HUES6 (cell line): ENCODE data around the gene TMEM121.

Source experiments
- H3K27ac ChIP-seq: 2 replicates; pipeline ENCODE4 v1.7.0; 2013; ENCODE audit warnings: low read depth, mild to moderate bottlenecking, low read length, inconsistent platforms
- H3K27me3 ChIP-seq: 2 replicates; pipeline ENCODE4 v1.6.1; 2013; ENCODE audit warnings: low read length; ENCODE audit not compliant: control insufficient read depth, insufficient read depth
- H3K36me3 ChIP-seq: 2 replicates; pipeline ENCODE4 v1.6.1; 2013; ENCODE audit warnings: low read length; ENCODE audit not compliant: control insufficient read depth, insufficient read depth
- H3K4me1 ChIP-seq: 2 replicates; pipeline ENCODE4 v1.6.1; 2013; ENCODE audit warnings: low read length; ENCODE audit not compliant: control insufficient read depth, insufficient read depth
- H3K4me3 ChIP-seq: 2 replicates; pipeline ENCODE4 v1.5.1; 2013; ENCODE audit warnings: low read depth, low read length
- H3K9ac ChIP-seq: one replicate; pipeline ENCODE4 v1.6.1; 2013; ENCODE audit warnings: mild to moderate bottlenecking, low read length
- H3K9me3 ChIP-seq: 2 replicates; pipeline ENCODE4 v1.6.1; 2013; ENCODE audit warnings: low read depth, low read length; ENCODE audit not compliant: control insufficient read depth, insufficient read depth

The TMEM121 gene

DNA sequence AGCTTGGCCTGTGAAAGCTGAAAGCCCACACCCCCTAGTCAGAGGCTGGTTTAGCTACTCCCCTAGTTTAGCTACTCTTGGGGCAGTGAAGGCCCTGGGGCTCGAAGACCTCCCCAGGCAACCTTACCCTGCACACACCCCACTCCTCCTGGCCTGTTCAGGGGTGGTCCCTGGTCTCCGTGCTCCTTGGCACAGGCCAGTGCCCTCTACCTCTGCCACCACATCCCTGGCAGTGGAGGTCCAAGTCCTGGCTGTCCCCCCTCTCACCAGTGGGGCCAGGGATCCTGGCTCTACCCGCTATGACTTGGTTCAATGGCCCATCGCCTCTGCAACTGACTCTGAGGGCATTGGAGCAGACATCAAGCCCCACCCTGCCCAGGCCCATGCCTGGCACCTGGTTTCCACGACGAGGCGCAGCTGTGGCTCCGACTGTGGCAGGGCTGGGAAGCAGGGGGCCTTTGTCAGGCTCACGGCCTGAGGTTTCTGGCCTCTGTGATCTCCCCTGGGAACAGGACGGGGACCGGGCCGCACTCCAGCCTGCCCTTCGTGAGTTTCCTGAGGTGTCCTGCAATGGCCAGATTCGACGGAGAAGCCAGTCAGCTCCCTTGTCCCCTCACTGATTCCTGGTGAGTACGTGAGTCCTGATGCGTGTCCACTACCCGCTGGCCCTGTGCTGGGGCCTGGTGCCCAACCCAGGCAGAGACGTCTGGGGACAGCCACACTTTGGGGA lies 5.7 kb downstream of the TMEM121 start:
- H3K9me3 ChIP-seq = peaks cover 21% of the 10 kb centered on the region; the same call in 1 of the 2 replicates
- no peaks in the 10 kb centered on the region for H3K4me1 ChIP-seq
- no peaks in the 10 kb centered on the region for H3K36me3 ChIP-seq
- no peak overlapping the region for H3K9ac ChIP-seq
- H3K27me3 ChIP-seq = peaks cover 22% of the 10 kb centered on the region
- H3K27ac ChIP-seq = no peak overlapping the region
- no peak overlapping the region for H3K4me3 ChIP-seq

DNA sequence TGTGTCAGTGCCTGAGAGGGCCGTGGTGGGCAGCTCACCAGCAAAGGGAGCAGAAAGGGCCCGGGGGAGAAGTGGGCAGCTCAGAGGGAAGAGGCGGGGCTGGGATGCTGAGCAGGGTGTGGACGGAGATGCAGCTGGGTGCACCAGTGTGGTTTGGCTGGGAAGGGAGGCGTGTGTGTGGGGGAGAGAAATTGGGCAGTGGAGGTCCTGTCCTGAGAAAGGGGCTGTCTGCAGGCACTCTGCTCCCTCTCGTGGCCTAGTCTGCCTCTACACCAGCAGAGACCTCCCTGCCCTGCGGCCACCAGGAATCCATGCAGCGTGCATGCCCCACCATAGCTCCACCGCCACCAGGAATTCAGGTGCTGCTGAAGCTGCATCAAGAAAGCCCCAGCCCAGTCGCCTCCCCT lies 6.4 kb downstream of the TMEM121 start:
- Histone ChIP-seq H3K4me1 (no peaks in the 10 kb centered on the region), H3K4me3 (no peak overlapping the region), H3K9me3 (peaks cover 24% of the 10 kb centered on the region; the same call in 1 of the 2 replicates), H3K9ac (no peak overlapping the region), H3K36me3 (no peaks in the 10 kb centered on the region), H3K27me3 (peaks cover 15% of the 10 kb centered on the region), H3K27ac (no peak overlapping the region)

DNA sequence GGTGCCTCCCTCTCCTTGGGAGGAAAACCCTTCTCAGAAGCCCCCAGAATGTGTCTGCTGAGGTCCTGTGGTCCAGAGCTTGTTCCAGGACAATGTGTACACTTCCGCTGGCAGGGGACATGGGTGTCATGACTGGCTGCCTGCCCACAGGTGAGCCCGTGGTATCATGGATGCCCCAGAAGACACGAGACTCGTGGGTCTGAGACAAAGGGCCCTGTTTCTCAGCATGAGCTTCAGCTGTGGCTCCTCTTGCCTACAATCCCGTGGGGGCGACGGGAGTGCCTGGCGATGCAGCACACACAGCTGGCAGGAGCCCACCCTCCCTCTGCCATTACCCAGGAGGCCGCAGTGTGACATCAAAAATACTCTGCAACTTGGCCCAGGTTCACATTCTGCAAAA lies 7.0 kb downstream of the TMEM121 start:
- Histone ChIP-seq H3K4me1 (no peaks in the 10 kb centered on the region), H3K9ac (no peak overlapping the region), H3K27ac (no peak overlapping the region), H3K27me3 (peaks cover 14% of the 10 kb centered on the region), H3K36me3 (no peaks in the 10 kb centered on the region), H3K4me3 (no peak overlapping the region), H3K9me3 (peaks cover 27% of the 10 kb centered on the region; the same call in 1 of the 2 replicates)

DNA sequence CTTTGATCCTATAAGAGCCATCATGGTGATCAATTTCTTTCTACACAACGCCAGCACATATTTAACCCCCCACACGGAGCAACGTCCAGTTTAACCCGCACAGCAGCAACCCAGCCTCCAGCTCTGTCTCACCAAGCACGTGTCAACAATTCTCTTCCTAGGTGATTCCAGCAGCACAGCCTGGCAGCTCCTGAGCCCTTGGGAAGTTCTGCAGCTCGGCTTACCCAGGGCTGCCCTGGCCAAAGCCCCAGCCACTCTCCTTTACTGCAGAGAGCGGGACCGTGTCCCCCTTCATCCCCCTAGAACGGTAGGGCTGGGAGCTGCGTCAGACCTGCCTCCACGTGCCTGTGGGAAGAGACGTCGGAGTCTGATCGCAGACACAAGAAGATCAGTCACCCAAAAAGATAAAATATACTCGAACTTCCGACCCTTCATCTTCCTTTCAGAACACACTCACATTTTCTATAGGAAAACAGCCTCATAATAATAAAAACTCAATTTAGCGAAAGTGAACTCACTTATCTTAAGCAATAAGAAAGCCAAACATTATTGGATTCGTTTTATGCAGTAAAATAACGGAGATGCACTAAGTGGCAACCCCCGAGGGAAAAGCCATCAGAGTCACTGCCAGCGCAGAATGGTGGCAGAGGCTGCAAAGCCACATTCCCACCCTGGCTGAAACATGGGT lies 7.6 kb downstream of the TMEM121 start:
- H3K36me3 ChIP-seq = no peaks in the 10 kb centered on the region
- H3K4me3 ChIP-seq = no peak overlapping the region
- peaks cover 29% of the 10 kb centered on the region; the same call in 1 of the 2 replicates for H3K9me3 ChIP-seq
- H3K27me3 ChIP-seq = peaks cover 11% of the 10 kb centered on the region
- H3K9ac ChIP-seq = no peak overlapping the region
- H3K27ac ChIP-seq = no peak overlapping the region
- no peaks in the 10 kb centered on the region for H3K4me1 ChIP-seq

DNA sequence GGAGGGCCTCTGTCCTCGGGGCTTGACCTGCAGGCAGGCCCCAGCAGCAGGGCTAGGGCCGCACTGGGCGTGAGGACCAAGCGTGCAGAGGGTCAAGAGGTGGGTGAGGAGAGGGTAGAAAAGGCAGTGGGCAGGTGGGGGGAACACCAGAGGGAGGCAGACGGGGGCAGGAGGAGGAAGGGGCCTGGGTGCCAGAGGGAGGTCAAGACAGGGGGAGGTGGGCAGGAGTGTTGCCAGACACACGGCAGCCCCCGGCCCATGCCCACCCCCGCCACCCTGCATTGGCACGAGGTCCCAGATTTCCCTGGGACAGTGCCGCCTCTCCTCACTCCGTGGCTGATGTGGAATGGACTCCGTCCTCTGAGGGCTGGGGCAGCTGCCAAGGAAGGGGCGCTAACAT lies 8.2 kb downstream of the TMEM121 start:
- no peak overlapping the region for H3K27ac ChIP-seq
- H3K36me3 ChIP-seq = no peaks in the 10 kb centered on the region
- H3K9ac ChIP-seq = no peak overlapping the region
- H3K27me3 ChIP-seq = peaks cover 6% of the 10 kb centered on the region; the same call in 1 of the 2 replicates
- H3K4me1 ChIP-seq = no peaks in the 10 kb centered on the region
- no peak overlapping the region for H3K4me3 ChIP-seq
- peaks cover 27% of the 10 kb centered on the region; the same call in 1 of the 2 replicates for H3K9me3 ChIP-seq

DNA sequence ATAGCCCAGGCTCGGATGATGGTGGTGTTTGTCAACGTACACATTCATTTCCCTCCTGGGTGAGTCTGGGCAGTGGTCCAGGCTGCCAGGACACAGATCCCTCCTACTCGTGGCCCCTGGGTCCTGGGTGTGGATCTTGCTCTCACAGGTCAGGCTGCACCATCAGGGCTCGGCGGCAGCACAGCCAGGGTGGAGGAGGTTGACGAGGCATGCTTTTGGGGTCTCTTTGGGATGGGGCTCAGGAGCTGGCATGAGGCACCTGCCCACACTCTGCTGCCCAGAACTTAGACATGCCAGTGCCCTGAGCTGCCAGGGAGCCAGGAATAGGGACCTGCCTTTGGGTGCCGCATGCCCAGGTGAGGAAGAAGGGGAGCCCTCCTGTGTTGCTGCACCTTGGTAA lies 9.7 kb downstream of the TMEM121 start:
- Histone ChIP-seq H3K4me1 (no peaks in the 10 kb centered on the region), H3K9me3 (peaks cover 28% of the 10 kb centered on the region; the same call in 1 of the 2 replicates), H3K9ac (no peak overlapping the region), H3K27ac (no peak overlapping the region), H3K4me3 (no peak overlapping the region), H3K27me3 (peaks cover 6% of the 10 kb centered on the region; the same call in 1 of the 2 replicates), H3K36me3 (no peaks in the 10 kb centered on the region)

DNA sequence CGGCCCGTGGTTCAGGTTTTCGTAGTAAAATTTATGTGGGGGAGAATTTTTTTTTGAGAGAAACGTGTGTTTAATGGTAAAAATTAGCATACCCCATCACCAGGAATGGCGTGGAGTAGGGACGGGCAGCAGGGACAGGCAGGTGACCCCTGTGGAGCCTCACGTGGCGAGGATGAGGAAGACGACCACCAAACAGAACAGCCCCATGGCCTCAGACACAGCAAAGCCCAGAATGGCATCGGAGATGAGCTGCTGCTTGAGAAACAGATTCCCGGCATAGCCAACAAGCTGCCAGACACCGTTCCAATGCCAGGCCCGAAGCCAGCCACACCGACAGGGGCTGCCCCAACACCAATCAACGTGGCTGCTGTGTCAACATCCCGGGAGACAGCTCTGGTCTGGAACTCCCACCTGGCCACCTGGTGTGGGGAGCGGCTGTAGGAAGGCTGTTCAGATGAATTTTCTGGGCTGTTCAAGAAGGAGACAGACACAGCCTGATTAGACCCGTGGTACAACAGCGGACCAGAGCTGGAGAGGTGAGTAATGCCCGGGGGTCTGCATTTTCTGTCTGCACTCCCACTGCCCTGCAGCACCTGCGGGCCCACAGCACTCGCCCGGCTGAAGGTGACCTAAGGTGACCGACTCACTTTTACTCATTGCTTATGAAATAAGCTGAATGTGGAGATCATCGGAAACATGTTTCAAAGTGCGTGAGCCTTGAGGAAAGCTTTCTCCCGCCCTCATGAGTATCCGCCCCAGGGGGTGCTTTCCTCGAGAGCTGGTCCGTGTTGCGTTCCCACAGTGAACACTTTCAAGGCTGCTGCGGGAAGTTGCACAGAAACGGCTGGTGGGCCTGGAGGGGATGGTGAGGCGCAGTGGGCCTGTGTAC lies 10.6 kb downstream of the TMEM121 start:
- no peaks in the 10 kb centered on the region for H3K36me3 ChIP-seq
- no peaks in the 10 kb centered on the region for H3K4me1 ChIP-seq
- H3K27ac ChIP-seq = no peak overlapping the region
- H3K9me3 ChIP-seq = peaks cover 33% of the 10 kb centered on the region; the same call in 1 of the 2 replicates
- no peak overlapping the region for H3K9ac ChIP-seq
- peaks cover 6% of the 10 kb centered on the region; the same call in 1 of the 2 replicates for H3K27me3 ChIP-seq
- H3K4me3 ChIP-seq = no peak overlapping the region

DNA sequence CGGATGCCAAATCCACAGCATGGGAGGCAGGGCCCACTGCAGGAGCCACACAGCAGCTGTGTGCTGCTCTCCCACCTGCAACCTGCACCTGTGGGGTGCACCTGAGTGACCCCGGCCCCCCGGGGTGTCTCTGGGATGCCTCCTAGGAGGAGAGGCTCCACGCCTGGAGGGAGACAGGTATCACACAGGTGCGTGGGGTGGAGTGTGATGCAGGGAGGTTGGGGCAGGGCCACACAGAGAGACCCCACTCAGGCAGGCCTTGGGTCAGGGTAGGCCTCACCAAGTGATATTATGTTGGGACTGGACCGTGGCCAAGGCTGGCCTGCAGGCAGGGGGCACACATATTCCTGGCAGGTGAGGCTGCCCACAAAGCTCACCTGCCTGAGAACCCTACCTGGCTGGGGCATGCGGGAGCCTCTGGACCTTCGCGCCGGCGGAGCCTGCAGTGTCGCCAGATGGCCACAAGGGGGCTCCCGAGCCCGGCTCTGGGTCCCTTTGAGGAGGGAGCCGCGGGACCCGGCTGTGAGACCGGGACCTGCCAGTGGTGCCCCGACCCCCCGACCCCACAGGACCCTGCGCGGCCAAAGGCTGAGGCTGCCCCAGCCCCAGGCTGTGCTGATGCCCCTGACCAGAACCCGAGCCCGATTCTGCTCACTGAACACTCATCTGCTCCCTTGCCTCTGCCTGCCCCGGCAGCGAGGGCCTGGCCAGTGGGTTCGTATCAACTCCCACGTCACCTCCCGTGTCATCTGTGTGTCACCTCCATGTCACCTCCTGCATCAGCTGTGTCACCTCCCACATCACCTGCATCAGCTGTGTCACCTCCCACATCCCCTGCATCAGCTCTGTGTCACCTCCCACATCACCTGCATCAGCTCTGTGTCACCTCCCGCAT lies 11.4 kb downstream of the TMEM121 start:
- H3K4me1 ChIP-seq = no peaks in the 10 kb centered on the region
- no peak overlapping the region for H3K4me3 ChIP-seq
- H3K27me3 ChIP-seq = peaks cover 6% of the 10 kb centered on the region; the same call in 1 of the 2 replicates
- no peaks in the 10 kb centered on the region for H3K36me3 ChIP-seq
- peaks cover 33% of the 10 kb centered on the region; the same call in 1 of the 2 replicates for H3K9me3 ChIP-seq
- H3K9ac ChIP-seq = no peak overlapping the region
- H3K27ac ChIP-seq = no peak overlapping the region

DNA sequence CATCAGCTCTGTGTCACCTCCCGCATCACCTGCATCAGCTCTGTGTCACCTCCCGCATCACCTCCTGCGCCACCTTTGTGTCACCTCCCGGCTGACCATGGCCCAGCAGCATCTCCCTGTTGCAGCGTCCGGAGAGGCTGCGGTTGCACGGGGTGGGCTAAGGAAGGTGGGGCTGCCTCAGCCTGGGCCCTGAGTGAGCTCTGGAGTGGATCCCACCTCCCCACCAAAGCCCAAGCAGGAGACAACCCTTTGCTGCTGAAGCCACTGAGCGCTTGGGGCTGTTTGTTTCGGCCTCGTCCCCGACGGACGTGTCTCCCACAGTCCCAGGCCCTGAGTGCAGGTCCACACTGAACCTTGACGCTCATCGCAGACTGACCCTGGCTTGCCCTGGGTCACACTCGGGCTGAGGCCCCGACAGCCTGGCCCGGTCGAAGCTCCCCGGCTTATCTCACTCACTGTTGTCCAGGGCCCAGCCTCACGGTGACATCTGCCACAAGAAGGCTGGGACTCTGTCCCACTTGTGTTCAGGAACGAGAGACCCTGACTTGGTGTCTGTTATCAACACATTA lies 12.2 kb downstream of the TMEM121 start:
- no peaks in the 10 kb centered on the region for H3K4me1 ChIP-seq
- no peak overlapping the region for H3K4me3 ChIP-seq
- peaks cover 6% of the 10 kb centered on the region; the same call in 1 of the 2 replicates for H3K27me3 ChIP-seq
- H3K27ac ChIP-seq = no peak overlapping the region
- H3K9me3 ChIP-seq = peaks cover 38% of the 10 kb centered on the region
- H3K9ac ChIP-seq = no peak overlapping the region
- H3K36me3 ChIP-seq = no peaks in the 10 kb centered on the region

DNA sequence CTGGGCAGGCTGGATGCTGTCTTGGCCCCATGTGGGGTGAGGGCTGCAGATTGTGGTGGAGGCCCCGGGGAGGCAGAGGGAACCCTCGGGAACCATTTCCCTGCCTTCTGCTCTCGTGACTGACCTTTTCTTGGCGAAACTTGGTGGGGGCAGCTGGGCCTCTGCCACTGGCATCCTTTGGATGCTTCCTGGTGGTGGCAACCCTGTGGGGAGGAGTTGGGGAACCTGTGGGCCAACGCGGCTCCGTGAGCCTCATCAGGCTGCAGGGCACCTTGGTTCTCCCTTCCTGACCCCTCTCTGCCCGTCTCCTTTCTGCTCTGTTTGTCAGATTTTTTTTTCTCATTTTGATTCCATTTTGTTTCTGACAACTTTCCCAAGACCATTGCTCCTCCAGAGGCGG lies 14.4 kb downstream of the TMEM121 start:
- Histone ChIP-seq H3K4me3 (no peak overlapping the region), H3K36me3 (no peaks in the 10 kb centered on the region), H3K9ac (no peak overlapping the region), H3K9me3 (peaks cover 48% of the 10 kb centered on the region), H3K27ac (no peak overlapping the region), H3K27me3 (peaks cover 6% of the 10 kb centered on the region; the same call in 1 of the 2 replicates), H3K4me1 (no peaks in the 10 kb centered on the region)
